ENCODE data around the gene DGKH. TPM values are rescaled to one million over a fixed set of nuclear protein-coding genes. Genes with fewer than 3 reads are reported as not detected.

DGKH gene
- total and polyA plus RNA-seq, 2 of the 13 experiments (the other 11 are each of a cell fraction or from before 2014, with no cell fraction given): 0.01 to 0.13 TPM

GRCh38 chr13:42271337-42272114, 223.1 kb downstream of the DGKH start (continued):
- TF ChIP-seq ZBTB10 (CRISPR knock-in tag; IDR thresholded peaks at IDR 0.05; ENCODE audit: borderline replicate concordance): 0 out of 2 replicates have a peak, but pooled peaks have one; percentile 71
- TF ChIP-seq RARA (CRISPR knock-in tag; IDR thresholded peaks at IDR 0.05): 0 out of 2 replicates have a peak, but pooled peaks have one; percentile 30
- TF ChIP-seq NFE2L1 (CRISPR knock-in tag; IDR thresholded peaks at IDR 0.05; ENCODE audit: borderline replicate concordance): no peak
- peak; percentile 69; the same call in 1 of the 2 replicates for TF ChIP-seq IRF2 (CRISPR knock-in tag; IDR thresholded peaks at IDR 0.05)
- TF ChIP-seq GTF2F1 (IDR thresholded peaks at IDR 0.05; ENCODE audit: low read length): no peak
- TF ChIP-seq REPIN1 (CRISPR knock-in tag; IDR thresholded peaks at IDR 0.05; ENCODE audit: borderline replicate concordance, low read depth): peak; percentile 93
- TF ChIP-seq BRF2 (CRISPR knock-in tag; IDR thresholded peaks at IDR 0.05): peak; percentile 82; the same call in 1 of the 2 replicates
- 0 out of 2 replicates have a peak, but pooled peaks have one; percentile 76 for TF ChIP-seq SMAD9 (CRISPR knock-in tag; IDR thresholded peaks at IDR 0.05)
- TF ChIP-seq ZNF501 (CRISPR knock-in tag; IDR thresholded peaks at IDR 0.05): no peak
- no peak for TF ChIP-seq HNRNPLL (IDR thresholded peaks at IDR 0.05; ENCODE audit: low read depth, low read length, poor library complexity, severe bottlenecking)
- TF ChIP-seq ZNF329 (CRISPR knock-in tag; IDR thresholded peaks at IDR 0.05; ENCODE audit: low read depth): no peak; the same call in 1 of the 2 replicates
- TF ChIP-seq SP1 (IDR thresholded peaks at IDR 0.05): peak; percentile 55; the same call in 1 of the 2 replicates
- TF ChIP-seq SP1 (CRISPR knock-in tag; IDR thresholded peaks at IDR 0.05): no peak
- no peak for TF ChIP-seq KDM4B (CRISPR knock-in tag; IDR thresholded peaks at IDR 0.05)
- TF ChIP-seq DR1 (CRISPR knock-in tag; IDR thresholded peaks at IDR 0.05): peak; percentile 79
- TF ChIP-seq POGZ (CRISPR knock-in tag; IDR thresholded peaks at IDR 0.05): peak; percentile 87
- peak; percentile 96 for TF ChIP-seq ZSCAN20 (CRISPR knock-in tag; IDR thresholded peaks at IDR 0.05; ENCODE audit: borderline replicate concordance)
- TF ChIP-seq CEBPZ (IDR thresholded peaks at IDR 0.05; ENCODE audit: low read length): no peak
- TF ChIP-seq ATF5 (CRISPR knock-in tag; IDR thresholded peaks at IDR 0.05; ENCODE audit: low read depth): no peak
- TF ChIP-seq TCF12 (IDR thresholded peaks at IDR 0.05): no peak
- peak; percentile 85 for TF ChIP-seq TCF12 (CRISPR knock-in tag; IDR thresholded peaks at IDR 0.05)
- peak; percentile 75; the same call in 1 of the 2 replicates for TF ChIP-seq ZNF317 (CRISPR knock-in tag; IDR thresholded peaks at IDR 0.05)
- TF ChIP-seq MYNN (CRISPR knock-in tag; IDR thresholded peaks at IDR 0.05; ENCODE audit: low read depth): peak; percentile 49; the same call in 1 of the 2 replicates
